GM12873 (cell line): ENCODE data around the gene KIF13A.

Source experiments
- TF ChIP-seq, protein P1 (sequence below): IDR thresholded peaks from 2 replicates; pipeline ENCODE4 v1.5.1; 2012; ENCODE audit warnings: low read depth, mild to moderate bottlenecking, moderate library complexity, low read length, control low read depth; ENCODE audit not compliant: insufficient read depth; ENCODE audit errors: missing control alignments

The KIF13A gene

DNA sequence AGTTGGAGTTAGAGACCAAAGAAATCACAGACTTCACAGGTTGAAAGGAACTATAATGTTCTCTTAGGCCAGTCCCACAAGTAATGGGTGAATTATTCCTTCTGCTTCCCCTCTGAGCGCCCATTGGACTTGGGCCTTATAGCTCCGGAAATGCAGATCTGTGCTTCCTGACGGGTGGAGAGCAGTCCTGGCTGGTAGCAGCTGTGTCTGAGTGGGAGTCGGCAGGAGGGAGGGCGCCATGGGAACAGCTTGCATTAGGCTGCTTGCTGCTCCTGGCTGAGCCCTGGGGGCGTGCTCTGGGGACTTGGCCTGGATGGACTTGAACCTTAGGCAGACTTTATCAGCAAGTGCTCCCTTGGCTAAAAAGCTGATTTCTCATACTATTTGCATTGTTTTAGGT lies 262.4 kb downstream of the KIF13A start:
- TF ChIP-seq, protein P1, sequence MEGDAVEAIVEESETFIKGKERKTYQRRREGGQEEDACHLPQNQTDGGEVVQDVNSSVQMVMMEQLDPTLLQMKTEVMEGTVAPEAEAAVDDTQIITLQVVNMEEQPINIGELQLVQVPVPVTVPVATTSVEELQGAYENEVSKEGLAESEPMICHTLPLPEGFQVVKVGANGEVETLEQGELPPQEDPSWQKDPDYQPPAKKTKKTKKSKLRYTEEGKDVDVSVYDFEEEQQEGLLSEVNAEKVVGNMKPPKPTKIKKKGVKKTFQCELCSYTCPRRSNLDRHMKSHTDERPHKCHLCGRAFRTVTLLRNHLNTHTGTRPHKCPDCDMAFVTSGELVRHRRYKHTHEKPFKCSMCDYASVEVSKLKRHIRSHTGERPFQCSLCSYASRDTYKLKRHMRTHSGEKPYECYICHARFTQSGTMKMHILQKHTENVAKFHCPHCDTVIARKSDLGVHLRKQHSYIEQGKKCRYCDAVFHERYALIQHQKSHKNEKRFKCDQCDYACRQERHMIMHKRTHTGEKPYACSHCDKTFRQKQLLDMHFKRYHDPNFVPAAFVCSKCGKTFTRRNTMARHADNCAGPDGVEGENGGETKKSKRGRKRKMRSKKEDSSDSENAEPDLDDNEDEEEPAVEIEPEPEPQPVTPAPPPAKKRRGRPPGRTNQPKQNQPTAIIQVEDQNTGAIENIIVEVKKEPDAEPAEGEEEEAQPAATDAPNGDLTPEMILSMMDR, result no peak

DNA sequence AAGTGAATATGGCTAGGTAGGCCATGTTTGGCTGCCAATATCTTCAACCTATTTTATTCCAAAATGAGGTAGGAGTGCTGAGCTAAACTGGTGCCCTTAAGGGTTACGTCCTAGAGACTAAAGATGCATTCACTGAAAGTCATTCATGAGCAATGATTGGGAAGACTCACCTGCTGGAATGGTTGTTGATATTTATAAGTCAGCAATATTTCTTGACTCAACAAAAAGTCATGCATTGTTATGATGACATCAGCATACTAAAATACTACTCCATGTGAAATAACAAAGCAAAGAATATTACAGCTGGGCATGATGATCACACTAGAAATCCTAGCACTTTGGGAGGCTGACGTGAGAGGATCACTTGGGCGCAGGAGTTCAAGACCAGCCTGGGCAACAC lies 263.1 kb downstream of the KIF13A start:
- TF ChIP-seq, protein P1, result no peak

DNA sequence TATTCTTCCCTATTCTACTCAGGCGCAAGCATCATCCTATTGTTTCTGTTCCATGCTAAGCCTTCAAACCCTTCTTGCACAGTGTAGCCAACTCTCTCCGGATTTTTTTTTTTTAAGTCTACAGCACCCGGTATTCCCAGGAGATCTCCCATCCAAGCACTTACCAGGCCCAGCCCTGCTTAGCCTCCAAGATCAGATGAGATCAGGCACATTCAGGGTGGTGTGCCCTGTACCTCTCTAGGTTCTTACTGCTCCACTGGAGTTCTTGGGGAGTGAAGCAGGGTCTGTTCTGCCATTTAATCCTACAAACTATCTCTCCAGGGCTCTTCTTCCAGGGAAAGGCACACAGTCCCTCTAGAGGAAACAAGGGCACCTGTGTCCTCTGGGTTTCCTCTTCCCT lies 265.8 kb downstream of the KIF13A start:
- TF ChIP-seq, protein P1, result no peak

DNA sequence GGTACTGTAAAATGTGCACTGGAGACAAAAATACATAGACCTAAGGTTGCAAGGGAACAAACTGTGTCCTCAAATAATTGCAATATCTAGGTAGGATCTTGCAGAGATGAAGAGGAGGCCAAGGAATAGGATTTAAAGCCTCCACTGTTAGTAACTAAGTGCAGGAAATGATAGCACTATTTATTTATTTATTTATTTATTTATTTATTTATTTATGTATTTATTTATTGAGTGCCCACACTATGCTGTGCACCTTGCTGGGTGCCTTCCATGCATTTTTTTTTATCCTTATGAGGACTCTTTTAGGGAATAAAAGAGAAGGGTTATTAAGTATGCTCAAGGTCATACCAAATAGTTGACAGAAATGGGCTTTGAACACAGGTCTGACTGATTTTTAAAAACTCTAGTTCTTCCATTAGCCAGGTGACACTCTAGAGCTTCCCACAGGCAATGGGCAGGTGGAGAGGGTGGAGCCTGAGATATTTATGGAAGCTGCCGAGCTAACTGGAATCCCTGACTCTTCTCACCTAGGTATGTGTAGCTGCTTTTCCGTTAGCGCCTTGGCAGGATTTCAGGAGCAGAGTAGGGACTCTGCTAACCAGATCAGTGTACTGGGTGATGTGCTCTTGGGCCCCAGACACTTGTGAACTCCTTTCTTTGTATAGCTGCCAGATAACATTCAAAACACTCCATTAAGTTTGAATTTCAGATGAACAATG lies 268.0 kb downstream of the KIF13A start:
- TF ChIP-seq, protein P1, result no peak

DNA sequence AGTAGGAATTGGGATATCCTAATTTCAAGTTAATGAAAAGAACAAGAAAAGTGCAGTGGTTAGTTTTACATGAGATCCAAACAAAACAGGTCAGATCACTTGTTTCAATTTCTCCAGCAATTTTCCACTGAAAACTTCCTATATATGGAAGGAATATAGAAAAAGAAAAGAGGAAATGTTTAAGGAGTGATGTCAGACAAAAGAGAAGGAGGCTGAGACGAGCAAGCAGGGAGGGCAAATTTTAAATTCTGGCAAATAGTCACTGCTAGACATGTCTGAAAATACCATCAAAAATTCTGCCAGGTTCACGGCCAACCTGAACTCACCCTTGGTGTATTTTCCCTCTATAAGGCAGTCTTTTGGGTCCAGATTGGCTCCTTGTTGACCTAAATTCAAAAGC lies 271.2 kb downstream of the KIF13A start:
- TF ChIP-seq, protein P1, result no peak

DNA sequence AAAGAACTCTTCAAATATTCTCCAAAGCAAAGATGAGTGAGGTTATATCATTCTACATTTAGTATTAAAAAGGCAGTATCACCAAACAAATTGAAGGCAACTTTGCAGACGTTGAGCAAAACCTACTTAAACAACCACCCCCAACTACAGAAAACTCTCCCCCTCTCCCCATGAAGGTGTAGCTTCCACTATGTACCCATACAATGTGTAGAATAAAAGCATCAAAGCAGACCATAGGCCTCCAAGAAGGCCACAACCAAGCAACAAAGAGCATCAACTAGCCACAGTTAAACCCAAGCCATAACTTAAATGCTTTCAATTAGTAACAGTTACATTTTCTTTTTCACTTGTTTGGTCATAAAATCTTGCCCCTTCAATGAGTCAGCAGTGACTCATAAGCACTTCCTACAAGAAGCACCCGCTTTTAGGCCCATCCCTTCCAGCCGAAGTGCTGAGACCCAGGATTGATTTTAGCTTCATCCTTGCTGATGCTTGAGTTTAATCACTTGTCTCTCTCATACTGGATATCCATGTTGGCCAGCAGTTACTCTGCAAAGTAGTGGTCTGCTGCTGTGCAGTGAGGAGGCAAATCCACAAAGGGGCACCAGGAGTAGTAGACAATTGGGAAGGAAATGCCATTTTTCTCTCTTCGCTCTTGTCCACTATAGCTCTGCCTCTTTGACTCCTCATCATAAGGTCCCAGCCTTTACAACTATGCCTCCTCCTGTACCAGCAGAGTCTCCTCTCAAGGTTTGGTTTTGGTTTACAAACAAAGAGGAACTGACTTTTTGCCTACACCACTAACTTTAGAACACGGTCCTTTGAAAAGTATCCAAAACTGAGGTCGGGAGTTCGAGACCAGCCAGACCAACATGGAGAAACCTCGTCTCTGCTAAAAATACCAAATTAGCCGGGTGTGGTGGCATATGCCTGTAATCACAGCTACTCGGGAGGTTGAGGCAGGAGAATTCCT lies 272.3 kb downstream of the KIF13A start:
- TF ChIP-seq, protein P1, result no peak

DNA sequence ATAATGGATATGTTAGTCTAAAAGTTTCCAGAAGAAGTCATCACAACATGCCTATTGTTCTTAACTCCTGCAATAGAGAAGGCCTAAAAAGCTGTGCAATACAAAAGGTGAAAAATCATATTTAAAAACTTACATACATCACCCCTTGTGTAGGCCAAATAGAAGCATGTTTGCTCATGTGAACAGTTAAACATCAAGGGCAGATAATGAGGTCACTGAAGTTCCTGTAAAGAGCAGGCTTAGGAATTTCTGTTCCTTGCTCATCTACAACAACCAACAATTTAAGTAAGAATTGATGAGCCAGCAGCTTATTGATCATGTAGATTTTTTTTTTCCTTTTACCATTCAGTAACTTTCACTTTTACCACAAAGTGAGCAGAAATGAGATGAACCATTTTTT lies 273.3 kb downstream of the KIF13A start:
- TF ChIP-seq, protein P1, result no peak
